Measurements from ENCODE around the gene ULK1. TPM values are rescaled to one million over a fixed set of nuclear protein-coding genes. Genes with fewer than 3 reads are reported as not detected.

Gene ULK1
- total and polyA plus RNA-seq, 2 of the 13 experiments (the other 11 are each of a cell fraction or from before 2014, with no cell fraction given): 2.8 to 10.1 TPM

- no peak for TF ChIP-seq CEBPB (IDR thresholded peaks at IDR 0.05; ENCODE audit: borderline replicate concordance, low read depth, low read length)
- no peak for TF ChIP-seq MED8 (CRISPR knock-in tag; IDR thresholded peaks at IDR 0.05; ENCODE audit: insufficient replicate concordance)
- peak; percentile 70 for TF ChIP-seq ZFX (CRISPR knock-in tag; IDR thresholded peaks at IDR 0.05; ENCODE audit: low read depth)
- TF ChIP-seq, protein P1, sequence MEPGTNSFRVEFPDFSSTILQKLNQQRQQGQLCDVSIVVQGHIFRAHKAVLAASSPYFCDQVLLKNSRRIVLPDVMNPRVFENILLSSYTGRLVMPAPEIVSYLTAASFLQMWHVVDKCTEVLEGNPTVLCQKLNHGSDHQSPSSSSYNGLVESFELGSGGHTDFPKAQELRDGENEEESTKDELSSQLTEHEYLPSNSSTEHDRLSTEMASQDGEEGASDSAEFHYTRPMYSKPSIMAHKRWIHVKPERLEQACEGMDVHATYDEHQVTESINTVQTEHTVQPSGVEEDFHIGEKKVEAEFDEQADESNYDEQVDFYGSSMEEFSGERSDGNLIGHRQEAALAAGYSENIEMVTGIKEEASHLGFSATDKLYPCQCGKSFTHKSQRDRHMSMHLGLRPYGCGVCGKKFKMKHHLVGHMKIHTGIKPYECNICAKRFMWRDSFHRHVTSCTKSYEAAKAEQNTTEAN (CRISPR knock-in tag; conservative IDR thresholded peaks at IDR 0.05): no peak
- peak; percentile 36; the same call in 1 of the 2 replicates for TF ChIP-seq ZNF891 (CRISPR knock-in tag; IDR thresholded peaks at IDR 0.05)
- no peak for TF ChIP-seq FOXC1 (CRISPR knock-in tag; IDR thresholded peaks at IDR 0.05; ENCODE audit: borderline replicate concordance)
- TF ChIP-seq SMC3 (IDR thresholded peaks at IDR 0.05; ENCODE audit: low read length): no peak
- TF ChIP-seq, protein P2, sequence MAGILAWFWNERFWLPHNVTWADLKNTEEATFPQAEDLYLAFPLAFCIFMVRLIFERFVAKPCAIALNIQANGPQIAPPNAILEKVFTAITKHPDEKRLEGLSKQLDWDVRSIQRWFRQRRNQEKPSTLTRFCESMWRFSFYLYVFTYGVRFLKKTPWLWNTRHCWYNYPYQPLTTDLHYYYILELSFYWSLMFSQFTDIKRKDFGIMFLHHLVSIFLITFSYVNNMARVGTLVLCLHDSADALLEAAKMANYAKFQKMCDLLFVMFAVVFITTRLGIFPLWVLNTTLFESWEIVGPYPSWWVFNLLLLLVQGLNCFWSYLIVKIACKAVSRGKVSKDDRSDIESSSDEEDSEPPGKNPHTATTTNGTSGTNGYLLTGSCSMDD (CRISPR knock-in tag; IDR thresholded peaks at IDR 0.05): no peak
- TF ChIP-seq ZNF275 (CRISPR knock-in tag; IDR thresholded peaks at IDR 0.05; ENCODE audit: borderline replicate concordance): 0 out of 2 replicates have a peak, but pooled peaks have one; percentile 9
- 0 out of 2 replicates have a peak, but pooled peaks have one; percentile 6 for TF ChIP-seq ZFAT (CRISPR knock-in tag; conservative IDR thresholded peaks at IDR 0.05)
- TF ChIP-seq LCORL (IDR thresholded peaks at IDR 0.05): no peak
- TF ChIP-seq LCORL (CRISPR knock-in tag; IDR thresholded peaks at IDR 0.05): no peak
- 0 out of 2 replicates have a peak, but pooled peaks have one; percentile 14 for TF ChIP-seq ZBTB10 (CRISPR knock-in tag; IDR thresholded peaks at IDR 0.05; ENCODE audit: borderline replicate concordance)
- 0 out of 2 replicates have a peak, but pooled peaks have one; percentile 42 for TF ChIP-seq GLI4 (CRISPR knock-in tag; IDR thresholded peaks at IDR 0.05; ENCODE audit: borderline replicate concordance)
- peak; percentile 55; the same call in 1 of the 2 replicates for TF ChIP-seq ATF7-NPFF (CRISPR knock-in tag; IDR thresholded peaks at IDR 0.05; ENCODE audit: low read depth)
- peak; percentile 69 to 72; a peak in 3 of 4 replicates for TF ChIP-seq NR2F1 (CRISPR knock-in tag; IDR thresholded peaks at IDR 0.05)
- no peak for TF ChIP-seq ZNF841 (CRISPR knock-in tag; IDR thresholded peaks at IDR 0.05; ENCODE audit: borderline replicate concordance)
- peak; percentile 45; the same call in 1 of the 2 replicates for TF ChIP-seq PHF8 (CRISPR knock-in tag; IDR thresholded peaks at IDR 0.05)
- TF ChIP-seq ZNF614 (CRISPR knock-in tag; IDR thresholded peaks at IDR 0.05; ENCODE audit: borderline replicate concordance): peak; percentile 10; the same call in 1 of the 2 replicates
- TF ChIP-seq ZZZ3 (CRISPR knock-in tag; IDR thresholded peaks at IDR 0.05; ENCODE audit: borderline replicate concordance): no peak
- TF ChIP-seq KLF16 (CRISPR knock-in tag; IDR thresholded peaks at IDR 0.05): no peak
- no peak for TF ChIP-seq KLF13 (CRISPR knock-in tag; IDR thresholded peaks at IDR 0.05)
- TF ChIP-seq ZFY (CRISPR knock-in tag; IDR thresholded peaks at IDR 0.05): peak; percentile 65
Measured at GRCh38 chr12:131929581-131930456, 35.4 kb downstream of the ULK1 start (continued).

Measured in HepG2 (cell line).